Kidney epithelial cell (primary cell): Measurements from ENCODE around the gene TSPAN5. TPM values are rescaled to one million over a fixed set of nuclear protein-coding genes. Genes with fewer than 3 reads are reported as not detected.

Experiments
- DNase-seq: peaks from one replicate; pipeline ENCODE4 v3.0.0-alpha.2; 2010; ENCODE audit warnings: low read depth
- H3K27me3 ChIP-seq: 2 replicates; pipeline ENCODE4 v1.6.0; 2011; ENCODE audit warnings: low read length; ENCODE audit not compliant: control insufficient read depth, insufficient read depth
- H3K36me3 ChIP-seq: 2 replicates; pipeline ENCODE4 v1.5.1; 2011; ENCODE audit warnings: low read length; ENCODE audit not compliant: control insufficient read depth, insufficient read depth
- H3K4me3 ChIP-seq: 2 replicates; pipeline ENCODE4 v1.5.1; 2011; ENCODE audit warnings: low read depth, mild to moderate bottlenecking, control low read depth, low read length
- total RNA-seq: library from RNA; depleted of rRNA; stranded (reverse); fragments of >200 nt; gene quantifications from 2 replicates; pipeline ENCODE4 v1.2.3, GENCODE V29; 2015
- TF ChIP-seq, protein P1 (sequence below): IDR thresholded peaks from 2 replicates; pipeline ENCODE4 v1.5.1; 2011; ENCODE audit warnings: mild to moderate bottlenecking, moderate library complexity, low read length, control low read depth, inconsistent platforms; ENCODE audit not compliant: insufficient read depth, poor library complexity, severe bottlenecking

TSPAN5 gene
- total RNA-seq, 1 donor from 2014 or later, result 20.5 TPM

DNA sequence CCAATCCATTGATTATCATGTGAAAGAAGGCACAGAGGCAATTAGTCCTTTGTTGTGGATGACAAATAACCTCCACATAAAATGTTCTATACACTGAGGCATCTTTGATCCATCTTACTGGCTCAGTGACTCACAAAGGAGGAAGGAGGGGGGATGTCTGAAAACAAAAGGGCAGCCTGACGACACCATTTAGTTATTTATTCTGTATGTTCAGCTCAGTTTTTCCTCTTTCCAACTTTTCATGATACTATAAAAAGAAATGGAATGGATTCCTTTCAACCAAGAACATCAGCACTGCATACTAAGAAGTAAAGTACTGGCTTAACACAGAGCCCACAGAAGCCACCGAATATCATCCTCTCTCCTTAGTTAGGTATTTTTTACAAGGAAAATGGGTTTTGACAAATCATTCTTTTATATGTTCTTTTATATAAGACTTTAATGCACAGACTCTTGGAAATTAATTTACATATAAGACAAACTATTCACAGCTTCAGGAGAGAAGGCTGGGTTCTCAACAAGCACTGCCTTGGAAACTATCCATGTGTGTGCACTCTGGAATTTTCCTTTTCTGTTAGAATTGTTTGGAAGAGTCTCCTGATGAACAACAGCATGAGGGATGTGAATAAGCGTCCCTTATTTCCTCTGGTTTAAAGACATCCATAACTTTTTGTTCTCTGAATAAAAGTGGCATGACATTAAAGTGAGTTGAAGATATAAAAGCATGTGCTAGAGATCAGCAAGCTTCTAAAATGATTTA lies 135.6 kb downstream of the TSPAN5 start:
- TF ChIP-seq, protein P1, sequence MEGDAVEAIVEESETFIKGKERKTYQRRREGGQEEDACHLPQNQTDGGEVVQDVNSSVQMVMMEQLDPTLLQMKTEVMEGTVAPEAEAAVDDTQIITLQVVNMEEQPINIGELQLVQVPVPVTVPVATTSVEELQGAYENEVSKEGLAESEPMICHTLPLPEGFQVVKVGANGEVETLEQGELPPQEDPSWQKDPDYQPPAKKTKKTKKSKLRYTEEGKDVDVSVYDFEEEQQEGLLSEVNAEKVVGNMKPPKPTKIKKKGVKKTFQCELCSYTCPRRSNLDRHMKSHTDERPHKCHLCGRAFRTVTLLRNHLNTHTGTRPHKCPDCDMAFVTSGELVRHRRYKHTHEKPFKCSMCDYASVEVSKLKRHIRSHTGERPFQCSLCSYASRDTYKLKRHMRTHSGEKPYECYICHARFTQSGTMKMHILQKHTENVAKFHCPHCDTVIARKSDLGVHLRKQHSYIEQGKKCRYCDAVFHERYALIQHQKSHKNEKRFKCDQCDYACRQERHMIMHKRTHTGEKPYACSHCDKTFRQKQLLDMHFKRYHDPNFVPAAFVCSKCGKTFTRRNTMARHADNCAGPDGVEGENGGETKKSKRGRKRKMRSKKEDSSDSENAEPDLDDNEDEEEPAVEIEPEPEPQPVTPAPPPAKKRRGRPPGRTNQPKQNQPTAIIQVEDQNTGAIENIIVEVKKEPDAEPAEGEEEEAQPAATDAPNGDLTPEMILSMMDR, result no peak
- no peak overlapping the region for H3K4me3 ChIP-seq
- DNase-seq, result peak; percentile 61
- no peaks in the 10 kb centered on the region for H3K36me3 ChIP-seq
- H3K27me3 ChIP-seq, result no peaks in the 10 kb centered on the region

DNA sequence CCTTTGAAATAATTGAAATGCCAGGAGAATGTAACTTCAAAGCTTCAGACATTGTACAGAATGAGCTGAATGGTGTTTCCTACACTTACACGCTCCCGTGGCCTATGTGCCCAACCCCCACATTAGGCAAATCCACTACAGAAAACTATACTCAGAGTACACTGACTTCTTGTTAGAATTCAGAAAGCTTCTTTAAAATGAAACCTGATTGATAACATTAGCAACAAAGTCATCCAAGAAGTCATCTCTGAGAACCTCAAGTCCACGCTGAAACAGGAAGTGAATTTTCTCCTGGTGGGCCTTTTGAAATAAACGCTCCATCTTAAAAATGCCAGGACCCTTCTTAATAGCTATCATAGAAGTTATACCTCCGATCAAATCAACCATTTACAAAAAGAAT lies 136.3 kb downstream of the TSPAN5 start:
- H3K4me3 ChIP-seq, result no peak overlapping the region
- DNase-seq, result no peak
- H3K27me3 ChIP-seq, result no peaks in the 10 kb centered on the region
- no peaks in the 10 kb centered on the region for H3K36me3 ChIP-seq
- TF ChIP-seq, protein P1, result no peak

DNA sequence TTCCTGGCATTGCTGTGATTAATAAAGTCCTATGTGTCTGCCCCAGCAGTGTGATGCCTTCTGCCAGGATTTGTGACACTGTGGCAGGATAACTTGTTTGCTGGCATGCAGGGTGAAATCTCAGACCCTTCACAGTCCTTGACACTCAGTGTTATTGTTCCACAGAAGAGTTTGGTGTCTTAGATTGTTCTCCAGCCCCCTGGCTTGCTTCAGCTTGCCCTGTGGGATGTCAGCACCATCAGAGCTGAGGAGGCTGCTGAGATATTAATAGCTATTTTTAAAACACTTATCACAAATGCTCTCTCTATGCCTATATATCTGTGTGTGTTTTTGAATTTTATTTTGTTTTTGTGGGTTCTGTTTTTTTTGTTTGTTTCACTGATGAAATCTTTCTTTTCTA lies 136.9 kb downstream of the TSPAN5 start:
- no peaks in the 10 kb centered on the region for H3K36me3 ChIP-seq
- no peak for DNase-seq
- TF ChIP-seq, protein P1, result no peak
- H3K27me3 ChIP-seq, result no peaks in the 10 kb centered on the region
- no peak overlapping the region for H3K4me3 ChIP-seq

DNA sequence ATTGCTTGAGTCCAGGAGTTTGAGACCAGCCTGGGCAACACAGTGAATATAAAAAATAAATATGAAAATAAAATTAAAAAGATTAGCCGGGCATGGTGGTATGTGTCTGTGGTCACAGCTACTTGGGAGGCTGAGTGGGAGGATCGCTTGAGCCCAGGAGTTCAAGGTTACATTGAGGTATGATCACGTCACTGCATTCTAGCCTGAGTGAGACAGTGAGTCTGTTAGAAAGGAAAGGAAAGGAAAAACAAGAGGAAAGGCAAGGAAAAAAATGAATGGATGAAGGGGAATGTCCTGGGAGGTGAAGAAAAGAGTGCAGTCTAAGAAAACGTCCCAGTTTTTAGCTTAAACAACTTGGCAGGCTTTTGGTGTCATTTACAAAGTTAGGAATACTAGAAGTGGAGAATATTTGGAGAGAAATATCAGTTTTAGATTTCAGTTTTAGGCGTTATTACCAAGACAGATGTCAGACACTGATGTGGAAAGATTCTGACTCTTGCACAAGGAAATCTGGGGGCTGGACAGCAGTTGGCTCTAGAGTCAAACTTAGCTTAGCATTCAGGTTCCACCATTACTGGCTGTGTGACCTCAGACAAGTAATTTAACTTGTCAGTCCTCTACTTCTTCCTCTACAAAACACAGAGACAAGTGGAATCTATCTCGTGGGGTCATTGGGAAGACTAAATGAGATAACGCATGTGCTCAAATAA lies 139.0 kb downstream of the TSPAN5 start:
- H3K27me3 ChIP-seq, result no peaks in the 10 kb centered on the region
- DNase-seq, result no peak
- TF ChIP-seq, protein P1, result no peak
- no peak overlapping the region for H3K4me3 ChIP-seq
- no peaks in the 10 kb centered on the region for H3K36me3 ChIP-seq

DNA sequence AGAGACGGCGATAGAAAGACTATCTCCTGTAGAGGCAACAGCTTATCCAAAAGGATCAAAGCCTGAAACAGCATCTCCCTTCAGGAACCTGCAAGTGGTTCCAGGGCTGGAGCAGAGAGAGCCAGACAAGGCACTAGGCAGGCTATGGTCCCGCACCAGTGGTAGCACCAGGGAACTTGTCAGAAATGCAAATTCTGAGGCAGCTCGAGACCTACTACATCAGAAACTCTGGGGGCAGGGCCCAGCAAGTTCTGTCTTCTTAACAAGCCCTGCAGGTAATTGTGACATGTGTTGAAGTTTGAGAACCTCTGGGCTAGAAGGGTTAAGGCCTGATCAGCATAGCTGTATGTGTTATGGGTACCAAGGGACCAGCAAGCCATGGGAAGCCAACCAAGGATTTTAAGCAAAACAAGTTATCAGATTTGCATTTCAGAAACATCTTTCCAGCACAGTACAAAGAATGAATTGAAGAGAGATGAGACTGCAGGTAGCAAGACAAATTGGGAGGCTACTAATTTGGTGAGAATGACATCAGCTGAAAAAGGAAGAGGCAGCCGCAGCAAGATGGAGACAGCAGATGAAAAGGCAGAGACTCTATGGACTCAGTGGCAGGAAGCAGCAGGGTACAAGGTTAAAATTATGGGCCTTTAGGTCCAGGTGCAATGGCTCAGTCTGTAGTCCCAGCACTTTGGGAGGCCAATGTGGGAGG lies 139.7 kb downstream of the TSPAN5 start:
- TF ChIP-seq, protein P1, result no peak
- Histone ChIP-seq H3K36me3 (no peaks in the 10 kb centered on the region), H3K4me3 (no peak overlapping the region), H3K27me3 (no peaks in the 10 kb centered on the region)
- no peak for DNase-seq
